HCT116 (cell line): ENCODE data around the gene DPP4. TPM values are rescaled to one million over a fixed set of nuclear protein-coding genes. Genes with fewer than 3 reads are reported as not detected.

Experiments used
- ATAC-seq: fragments of 200-7000 bp; cut with Tn5 transposase; 2 replicates; pipeline ENCODE4 v1.9.1; 2020; ENCODE audit warnings: mild to moderate bottlenecking, moderate library complexity
- BruUV-seq: library from RNA; stranded (reverse); fragments of 400-500 nt; replicated peaks from 2 replicates; lab custom pipeline; 2021; lab: Mats Ljungman, UMichigan
- CTCF ChIA-PET: fragments of 300-600 bp; sonication (Branson Sonifier 250); formaldehyde crosslinking; loops from one replicate; lab custom pipeline; 2021; ENCODE audit warnings: antibody characterized with exemption; lab: Charles Lee
- POLR2A ChIA-PET: fragments of 300-600, 350-600 bp; sonication (Branson Sonifier 250); formaldehyde crosslinking; loops from one replicate; lab custom pipeline; 2021; ENCODE audit warnings: antibody characterized with exemption; lab: Charles Lee
- RAD21 ChIA-PET, 2 experiments: fragments of 300-600 bp; sonication (Branson Sonifier 250); formaldehyde crosslinking; loops; one replicate each; lab custom pipeline; 2023; ENCODE audit warnings: low total read pairs in 2 of 2; ENCODE audit not compliant: uncharacterized antibody in 2 of 2, unreplicated experiment in 2 of 2, low non-redundant PET in 1 of 2; lab: Charles Lee
- DNase-seq: peaks from one replicate; pipeline ENCODE4 v3.0.0-alpha.2; 2010; ENCODE audit warnings: low read depth, low spot score
- H2AFZ ChIP-seq: fragments of 200-600 bp; shearing (Covaris generic), sonication (generic); 2 replicates; pipeline ENCODE4 v1.6.1; 2017; ENCODE audit warnings: low read depth, mixed run types, mixed read lengths, antibody characterized with exemption, low read length; ENCODE audit not compliant: poor library complexity, severe bottlenecking
- H3K27ac ChIP-seq: 2 replicates; pipeline ENCODE4 v1.5.1; 2012; ENCODE audit warnings: low read depth, low read length
- H3K27me3 ChIP-seq: fragments of 200-600 bp; sonication (generic); 2 replicates; pipeline ENCODE4 v1.6.1; 2016; ENCODE audit warnings: mixed run types, low read length, mixed read lengths; ENCODE audit not compliant: insufficient read depth
- H3K36me3 ChIP-seq, 2 experiments: fragments of 200-500 bp in 1 of 2; fragments of 200-600 bp in 1 of 2; sonication (Bioruptor generic) in 1 of 2; sonication (generic) in 1 of 2; 2 replicates each; pipeline versions ENCODE4 v1.5.1 to v1.6.1; 2014 to 2016; ENCODE audit warnings: low read length in 2 of 2, inconsistent platforms in 1 of 2, mixed read lengths in 1 of 2, mixed run types in 1 of 2; ENCODE audit not compliant: insufficient read depth in 2 of 2, control insufficient read depth in 1 of 2
- H3K4me1 ChIP-seq, 2 experiments: fragments of 200-600 bp in 1 of 2; sonication (generic) in 1 of 2; 2 replicates each; pipeline versions ENCODE4 v1.5.1 to v1.6.1; 2012 to 2017; ENCODE audit warnings: low read length in 2 of 2, inconsistent platforms in 1 of 2, mild to moderate bottlenecking in 1 of 2, mixed read lengths in 1 of 2, mixed run types in 1 of 2, moderate library complexity in 1 of 2; ENCODE audit not compliant: insufficient read depth in 2 of 2, control insufficient read depth in 1 of 2
- H3K4me2 ChIP-seq: fragments of 200-600 bp; sonication (generic); 2 replicates; pipeline ENCODE4 v1.6.1; 2017; ENCODE audit warnings: mixed run types, low read length, mixed read lengths
- H3K4me3 ChIP-seq, 2 experiments: fragments of 200-600 bp in 1 of 2; sonication (generic) in 1 of 2; replicated peaks in 1 of 2; 2 replicates each; pipeline ENCODE4 v1.5.1; 2011 to 2016; ENCODE audit warnings: low read length in 2 of 2, control low read depth in 1 of 2, low read depth in 1 of 2, mild to moderate bottlenecking in 1 of 2, mixed read lengths in 1 of 2, mixed run types in 1 of 2
- H3K79me2 ChIP-seq: fragments of 200-600 bp; sonication (generic); 2 replicates; pipeline ENCODE4 v1.6.1; 2017; ENCODE audit warnings: mild to moderate bottlenecking, mixed run types, low read length, moderate library complexity, mixed read lengths; ENCODE audit not compliant: insufficient read depth
- H3K9ac ChIP-seq: fragments of 200-600 bp; sonication (generic); 2 replicates; pipeline ENCODE4 v1.6.1; 2016; ENCODE audit warnings: low read length, mixed read lengths
- H3K9me2 ChIP-seq: fragments of 200-600 bp; sonication (generic), shearing (Covaris generic); 2 replicates; pipeline ENCODE4 v1.6.1; 2017; ENCODE audit warnings: mixed run types, mild to moderate bottlenecking, moderate library complexity; ENCODE audit not compliant: insufficient read depth
- H3K9me3 ChIP-seq, 2 experiments: fragments of 200-500 bp in 1 of 2; fragments of 200-600 bp in 1 of 2; sonication (Bioruptor generic) in 1 of 2; sonication (generic) in 1 of 2; 2 replicates each; pipeline ENCODE4 v1.6.1; 2014 to 2017; ENCODE audit warnings: low read length in 2 of 2, mixed read lengths in 2 of 2, inconsistent platforms in 1 of 2, low read depth in 1 of 2, mild to moderate bottlenecking in 1 of 2, mixed run types in 1 of 2, moderate library complexity in 1 of 2; ENCODE audit not compliant: control insufficient read depth in 1 of 2, insufficient read depth in 1 of 2
- H4K20me1 ChIP-seq: fragments of 200-600 bp; sonication (generic), shearing (Covaris generic); 2 replicates; pipeline ENCODE4 v1.6.1; 2017; ENCODE audit warnings: mixed run types, mild to moderate bottlenecking, moderate library complexity; ENCODE audit not compliant: insufficient read depth
- EGR1 ChIP-seq: IDR thresholded peaks from 2 replicates; pipeline ENCODE4 v1.6.1; 2012; ENCODE audit warnings: low read depth
- ELF1 ChIP-seq: IDR thresholded peaks from 2 replicates; pipeline ENCODE4 v1.6.1; 2012; ENCODE audit warnings: low read depth, borderline replicate concordance
- POLR2AphosphoS5 ChIP-seq: IDR thresholded peaks from 2 replicates; pipeline ENCODE4 v1.6.1; 2011; ENCODE audit warnings: mild to moderate bottlenecking, low read depth, low read length, moderate library complexity
- TCF7L2 ChIP-seq: IDR thresholded peaks from 2 replicates; pipeline ENCODE4 v1.7.0; 2011; ENCODE audit warnings: borderline replicate concordance, inconsistent platforms; ENCODE audit not compliant: insufficient read depth, insufficient read length; ENCODE audit errors: extremely low read depth
- intact Hi-C: fragments of 100-400 bp; cut with micrococcal nuclease; formaldehyde crosslinking; loops from 2 replicates; pipeline ENCODE4 v1.10.0; 2022
- total RNA-seq: library from RNA; stranded (reverse); gene quantifications from one replicate; pipeline ENCODE4 v1.2.1, GENCODE V29; 2021; ENCODE audit not compliant: unreplicated experiment
- TF ChIP-seq, protein P1 (sequence below): IDR thresholded peaks from 2 replicates; pipeline ENCODE4 v1.6.1; 2012; ENCODE audit warnings: low read depth

Gene DPP4
- total RNA-seq, 1 experiment from 2014 or later: 3.6 TPM

DNA sequence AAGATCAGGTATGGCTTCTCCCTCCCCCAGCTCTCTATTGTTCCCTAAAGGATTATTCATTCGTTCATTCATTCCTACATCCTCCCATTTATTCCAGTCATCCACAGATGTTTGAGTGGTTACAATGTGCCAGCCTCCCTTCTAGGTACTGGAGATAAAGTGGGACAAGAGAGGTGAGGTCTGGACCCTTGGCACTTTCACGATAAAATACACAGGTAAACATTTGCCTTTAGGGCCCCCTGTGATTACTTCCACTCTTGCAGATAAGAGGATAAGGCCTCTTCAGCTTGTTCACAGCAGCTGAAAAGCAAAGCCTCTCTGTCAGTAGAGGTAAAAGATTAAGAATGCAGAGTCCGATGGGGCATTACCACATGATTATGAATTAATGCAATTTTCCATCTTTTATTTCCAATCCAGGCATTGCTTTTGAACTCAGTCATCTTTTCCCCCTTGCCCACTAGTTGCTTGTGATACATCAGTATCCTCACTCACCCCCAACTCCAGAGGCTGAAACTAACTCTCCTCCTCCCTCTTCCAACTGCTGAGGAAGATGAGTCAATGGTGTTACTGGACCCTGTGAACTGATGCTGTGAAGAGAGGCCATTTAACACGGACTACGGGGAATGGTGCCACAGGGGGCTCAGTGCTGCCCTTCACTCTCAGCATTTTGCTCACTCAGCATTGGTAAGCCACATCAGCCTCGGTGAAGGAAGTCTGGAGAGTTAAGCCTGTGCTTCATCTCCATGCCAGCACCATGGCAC, 1.1 kb upstream of the DPP4 start:
- no TSS peak for BruUV-seq
- POLR2A ChIA-PET: no interaction called here
- intact Hi-C loops: no loop called here
- Histone ChIP-seq H3K27me3 (no peaks in the 10 kb centered on the region), H3K9me3 (no peaks in the 10 kb centered on the region), H3K4me3 (no peak overlapping the region), H3K36me3 (no peaks in the 10 kb centered on the region), H2AFZ (peak overlapping the region; percentile 83)
- CTCF ChIA-PET: no interaction called here
- TF ChIP-seq ELF1 (no peak), TCF7L2 (no peak), EGR1 (no peak), POLR2AphosphoS5 (no peak)
- TF ChIP-seq, protein P1, sequence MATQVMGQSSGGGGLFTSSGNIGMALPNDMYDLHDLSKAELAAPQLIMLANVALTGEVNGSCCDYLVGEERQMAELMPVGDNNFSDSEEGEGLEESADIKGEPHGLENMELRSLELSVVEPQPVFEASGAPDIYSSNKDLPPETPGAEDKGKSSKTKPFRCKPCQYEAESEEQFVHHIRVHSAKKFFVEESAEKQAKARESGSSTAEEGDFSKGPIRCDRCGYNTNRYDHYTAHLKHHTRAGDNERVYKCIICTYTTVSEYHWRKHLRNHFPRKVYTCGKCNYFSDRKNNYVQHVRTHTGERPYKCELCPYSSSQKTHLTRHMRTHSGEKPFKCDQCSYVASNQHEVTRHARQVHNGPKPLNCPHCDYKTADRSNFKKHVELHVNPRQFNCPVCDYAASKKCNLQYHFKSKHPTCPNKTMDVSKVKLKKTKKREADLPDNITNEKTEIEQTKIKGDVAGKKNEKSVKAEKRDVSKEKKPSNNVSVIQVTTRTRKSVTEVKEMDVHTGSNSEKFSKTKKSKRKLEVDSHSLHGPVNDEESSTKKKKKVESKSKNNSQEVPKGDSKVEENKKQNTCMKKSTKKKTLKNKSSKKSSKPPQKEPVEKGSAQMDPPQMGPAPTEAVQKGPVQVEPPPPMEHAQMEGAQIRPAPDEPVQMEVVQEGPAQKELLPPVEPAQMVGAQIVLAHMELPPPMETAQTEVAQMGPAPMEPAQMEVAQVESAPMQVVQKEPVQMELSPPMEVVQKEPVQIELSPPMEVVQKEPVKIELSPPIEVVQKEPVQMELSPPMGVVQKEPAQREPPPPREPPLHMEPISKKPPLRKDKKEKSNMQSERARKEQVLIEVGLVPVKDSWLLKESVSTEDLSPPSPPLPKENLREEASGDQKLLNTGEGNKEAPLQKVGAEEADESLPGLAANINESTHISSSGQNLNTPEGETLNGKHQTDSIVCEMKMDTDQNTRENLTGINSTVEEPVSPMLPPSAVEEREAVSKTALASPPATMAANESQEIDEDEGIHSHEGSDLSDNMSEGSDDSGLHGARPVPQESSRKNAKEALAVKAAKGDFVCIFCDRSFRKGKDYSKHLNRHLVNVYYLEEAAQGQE: no peak
- TF ChIP-seq, all 23 proteins: peak for 0
- Histone ChIP-seq H3K79me2 (no peaks in the 10 kb centered on the region), H3K27ac (no peak overlapping the region), H3K9me2 (no peaks in the 10 kb centered on the region), H3K9ac (no peak overlapping the region), H4K20me1 (no peaks in the 10 kb centered on the region), H3K4me1 (peaks cover 10 to 15% of the 10 kb centered on the region in 2 experiments; a peak in 3 of 4 replicates), H3K4me2 (no peak overlapping the region)
- DNase-seq: no peak
- RAD21 ChIA-PET: no interaction called here
- ATAC-seq: no peak
